Retina (tissue), 1 donor: Measurements from ENCODE around the gene GMPPA.

Experiments
- DNase-seq: peaks from one replicate; pipeline ENCODE4 v3.0.0-alpha.2; 2016

Gene GMPPA

DNA sequence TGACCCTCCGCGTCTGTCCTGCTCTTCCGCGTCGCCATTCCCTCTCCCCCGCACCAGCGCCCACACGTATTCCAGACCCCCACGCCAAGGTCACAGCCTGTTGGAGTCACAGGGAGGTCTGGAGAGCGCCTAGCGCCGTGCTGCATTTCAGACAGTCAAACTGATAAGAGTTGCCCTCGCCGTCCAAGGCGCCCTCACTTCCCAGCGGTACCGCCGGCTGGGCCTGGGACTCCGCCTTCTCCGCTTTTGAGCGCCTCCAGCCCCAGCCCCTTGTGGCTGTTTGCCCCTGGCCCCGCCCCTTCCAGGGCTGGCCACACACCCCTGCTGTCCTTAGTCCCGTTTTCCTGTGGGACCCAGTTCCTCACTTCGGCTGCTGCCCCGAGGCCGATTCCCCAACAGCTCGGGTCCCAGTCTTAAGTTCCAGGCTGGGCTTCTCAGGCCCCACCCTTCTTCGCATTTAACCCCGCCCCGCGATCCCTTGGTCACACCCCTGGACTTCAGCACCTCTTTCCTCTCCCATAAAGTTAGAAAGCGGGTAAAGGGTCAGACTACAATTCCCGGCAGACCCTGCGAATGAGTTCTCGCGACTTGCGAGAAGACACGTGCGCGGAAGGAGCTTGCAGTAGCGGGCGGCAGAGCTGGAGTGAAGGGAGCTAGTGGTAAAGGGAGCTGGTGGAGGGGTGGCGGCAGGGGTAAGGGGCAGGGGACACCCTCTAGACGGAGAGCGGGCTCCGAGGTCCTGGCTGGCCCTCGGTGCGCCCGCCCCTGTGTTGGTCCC, at the start of gene GMPPA:
Gene GMPPA, plus strand, starts transcription at position 612 of the 778 bp plus-strand sequence. CDS start 1,085 bp downstream, outside the sequence.
- DNase-seq: peak; percentile 93

DNA sequence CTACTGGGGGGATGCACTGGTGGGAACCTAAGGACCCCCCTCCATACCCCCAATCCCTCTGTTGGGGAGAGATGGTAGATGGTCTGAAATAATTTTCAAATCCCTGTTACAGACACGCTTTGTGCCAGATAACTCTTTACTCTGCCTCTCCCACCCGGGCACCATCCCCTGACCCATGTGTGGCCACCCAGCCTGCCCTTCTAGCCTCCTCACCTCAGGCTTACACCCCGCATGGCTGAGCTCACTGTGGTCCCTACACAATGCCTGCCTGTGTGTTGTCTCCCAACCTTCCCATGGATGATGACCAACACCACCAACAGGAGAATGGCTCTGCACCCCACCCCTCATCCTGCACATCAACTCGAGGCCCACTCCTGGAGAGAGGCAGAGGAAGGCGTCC, 49.1 kb upstream of the GMPPA start:
- no peak for DNase-seq

GRCh38 chr2:219451661-219452360, 46.9 kb upstream of the GMPPA start:
- no peak for DNase-seq

- no peak for DNase-seq
These were observed 46.1 kb upstream of the GMPPA start for GRCh38 chr2:219452361-219453317.

DNA sequence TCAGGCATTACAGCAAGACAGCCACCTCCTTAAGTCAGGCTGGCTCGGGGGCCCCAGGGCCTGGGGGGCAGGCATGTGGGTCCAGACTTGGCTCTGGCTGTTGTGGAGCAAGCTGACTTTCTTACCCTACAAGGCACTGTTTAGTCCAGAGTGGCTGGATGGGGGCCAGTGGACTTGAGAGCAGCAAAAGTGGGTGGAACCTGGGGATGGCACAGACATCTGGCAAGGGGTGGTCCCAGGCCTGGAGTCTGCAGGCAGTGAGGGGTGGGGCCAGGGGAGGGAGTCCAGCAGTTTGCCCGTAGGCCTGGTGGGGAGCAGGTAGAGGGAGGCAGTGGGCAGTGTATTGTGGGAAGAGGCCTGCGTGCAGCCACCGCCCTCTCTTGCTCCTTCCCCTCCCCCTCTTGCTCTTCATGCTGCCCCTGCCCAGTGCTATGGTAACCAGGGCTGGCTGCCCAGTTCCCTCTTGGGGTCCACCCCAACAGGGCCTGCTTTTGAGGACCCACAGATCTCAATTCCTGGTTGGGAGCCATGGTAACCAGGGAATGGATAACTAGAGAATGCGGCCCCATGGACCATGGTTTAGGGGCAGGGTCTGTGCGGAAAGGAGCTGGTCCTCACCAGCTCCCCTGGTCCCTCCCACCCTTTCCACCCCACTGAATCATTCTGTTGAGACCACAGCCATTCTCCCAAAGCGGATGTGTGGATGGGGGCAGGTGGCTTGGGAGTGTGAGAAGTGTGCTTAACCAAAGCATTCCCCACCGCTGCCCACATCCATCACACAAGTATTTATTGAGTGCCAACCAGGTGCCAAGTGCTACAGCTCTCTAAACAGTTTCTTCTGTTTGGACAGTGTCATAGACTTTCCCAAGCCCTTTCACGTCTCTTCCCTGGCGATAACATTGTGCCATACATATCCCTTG, 44.8 kb upstream of the GMPPA start:
- no peak for DNase-seq

GRCh38 chr2:219455581-219455980, 43.1 kb upstream of the GMPPA start:
- DNase-seq: no peak

DNA sequence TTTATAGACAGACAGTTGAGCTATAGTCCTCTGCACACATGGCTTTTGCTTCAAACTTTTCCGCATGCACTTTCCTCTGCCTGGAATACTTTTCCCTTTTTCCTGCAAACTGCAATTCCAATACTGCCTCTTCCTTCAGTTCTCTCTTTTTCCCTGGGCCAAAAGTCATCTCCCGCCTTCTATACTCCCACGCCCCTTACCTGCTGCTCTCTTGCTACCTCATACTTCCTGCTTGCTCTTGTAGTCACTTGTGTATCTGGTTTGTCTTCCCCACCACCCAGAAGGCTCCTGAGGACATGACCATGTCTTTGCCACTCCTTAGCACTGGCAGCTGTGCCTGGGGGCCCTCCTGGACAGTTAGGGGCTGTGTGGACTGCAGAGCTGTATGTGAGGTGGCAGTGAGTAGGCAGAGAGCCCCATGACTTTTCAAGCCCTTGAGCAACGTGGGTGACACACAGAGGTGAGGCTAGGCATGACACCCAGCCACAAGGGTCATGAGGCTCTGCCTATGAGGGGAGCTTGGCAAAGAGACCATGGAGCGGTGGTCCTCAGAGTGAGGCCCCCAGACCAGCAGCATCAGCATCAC, 40.8 kb upstream of the GMPPA start:
- no peak for DNase-seq

GRCh38 chr2:219458996-219459395, 39.7 kb upstream of the GMPPA start:
- DNase-seq: no peak

DNA sequence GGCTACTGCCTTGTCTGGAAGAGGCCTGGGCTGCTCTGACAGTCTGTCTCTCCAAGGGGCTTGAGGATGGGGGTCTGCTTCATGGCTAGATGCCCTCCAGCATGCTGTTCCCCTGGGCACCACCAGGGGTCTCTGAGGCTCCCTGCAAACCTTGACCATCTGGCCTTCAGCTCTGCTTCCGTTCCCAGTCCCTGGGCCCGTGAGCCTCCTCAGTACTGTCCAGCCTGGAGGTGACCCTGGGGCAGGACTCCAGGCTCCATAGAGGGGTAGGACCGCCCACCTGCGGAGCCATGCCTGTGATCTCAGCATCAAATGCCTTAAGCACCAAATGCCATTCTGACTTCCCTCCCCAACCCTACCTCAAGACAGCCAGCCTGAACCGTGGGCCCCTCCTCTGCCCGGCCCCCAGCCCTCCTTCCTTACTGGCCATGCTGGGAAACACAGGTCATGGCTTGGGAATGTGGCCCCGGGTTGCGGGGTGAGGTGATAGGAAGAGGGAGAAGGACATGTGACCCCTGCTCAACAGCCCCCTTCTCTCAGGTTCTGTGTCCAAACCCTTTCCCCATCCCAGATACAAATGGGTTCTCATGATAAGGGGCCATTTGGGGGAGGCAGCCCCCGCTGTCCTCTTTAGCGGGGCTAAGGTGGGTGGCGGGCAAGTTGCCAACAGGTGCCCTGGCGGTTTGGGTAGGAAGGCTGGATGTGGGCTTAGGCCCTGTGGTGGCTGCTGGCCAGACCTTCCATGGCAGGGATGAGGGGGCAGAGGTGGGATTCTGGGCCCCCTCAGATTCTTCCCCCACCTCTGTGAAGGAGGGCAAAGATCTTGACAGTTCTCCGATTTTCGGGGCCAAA, 39.0 kb upstream of the GMPPA start:
- peak; percentile 83 for DNase-seq

DNA sequence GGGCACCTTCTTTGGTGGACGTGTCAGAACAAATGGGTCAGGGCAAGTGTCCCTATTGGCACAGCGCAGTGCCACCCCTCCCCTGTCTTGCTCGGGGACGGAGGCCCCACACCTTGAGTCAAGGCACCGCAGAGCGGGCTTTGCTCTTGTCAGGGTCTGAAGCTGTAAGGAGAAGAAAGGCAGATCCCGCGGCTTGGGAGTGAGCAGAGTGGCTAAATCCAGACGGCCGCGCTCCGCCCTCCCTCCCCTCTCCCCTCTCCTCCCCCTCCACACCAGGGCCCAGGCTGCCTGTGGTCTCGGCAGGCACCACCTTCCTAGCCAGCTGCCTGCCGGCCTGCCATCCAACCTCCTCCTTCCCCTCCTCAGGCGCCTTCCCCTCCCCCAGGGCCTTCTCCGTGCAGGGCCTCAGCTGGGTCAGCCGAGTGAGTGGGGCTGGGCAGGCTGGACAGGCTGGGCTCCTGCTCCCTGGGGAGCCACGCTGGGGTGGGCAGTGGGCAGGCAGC, 38.2 kb upstream of the GMPPA start:
- peak; percentile 78 for DNase-seq

- DNase-seq: no peak
These were observed 37.6 kb upstream of the GMPPA start for GRCh38 chr2:219461047-219461514.

DNA sequence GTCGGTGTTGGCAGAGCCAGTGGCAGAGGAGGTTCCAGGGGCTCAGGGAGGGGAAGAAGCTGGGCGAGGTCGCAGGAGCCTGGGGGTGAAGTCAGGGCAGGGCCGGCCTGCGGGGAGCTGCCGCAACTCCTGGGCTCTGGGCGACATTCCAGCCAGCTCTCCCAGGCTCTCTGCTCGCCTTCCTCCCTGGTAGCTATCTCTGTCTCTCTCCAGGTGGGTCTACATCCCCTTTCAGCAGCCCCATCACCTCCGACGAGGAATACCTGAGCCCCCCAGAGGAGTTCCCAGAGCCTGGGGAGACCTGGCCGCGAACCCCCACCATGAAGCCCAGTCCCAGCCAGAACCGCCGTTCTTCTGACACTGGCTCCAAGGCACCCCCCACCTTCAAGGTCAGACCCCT, 37.0 kb upstream of the GMPPA start:
- no peak for DNase-seq

DNA sequence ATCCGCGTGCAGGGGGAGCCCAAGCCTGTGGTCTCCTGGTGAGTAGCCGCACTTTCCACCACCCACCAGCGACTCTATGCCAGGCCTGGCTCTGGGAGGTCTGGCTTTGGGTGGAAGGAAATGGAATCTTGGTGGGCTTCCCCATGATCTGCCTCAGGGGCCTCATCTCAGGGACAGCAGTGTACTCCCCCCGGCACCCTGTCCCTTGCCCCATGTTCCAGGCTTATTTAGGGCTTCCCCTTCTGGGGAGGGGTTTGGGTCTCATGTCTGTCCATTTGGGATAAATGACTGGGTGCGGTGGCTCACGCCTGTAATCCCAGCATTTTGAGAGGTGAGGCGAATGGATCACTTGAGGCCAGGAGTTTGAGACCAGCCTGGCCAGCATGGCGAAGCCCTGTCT, 36.3 kb upstream of the GMPPA start:
- no peak for DNase-seq

DNA sequence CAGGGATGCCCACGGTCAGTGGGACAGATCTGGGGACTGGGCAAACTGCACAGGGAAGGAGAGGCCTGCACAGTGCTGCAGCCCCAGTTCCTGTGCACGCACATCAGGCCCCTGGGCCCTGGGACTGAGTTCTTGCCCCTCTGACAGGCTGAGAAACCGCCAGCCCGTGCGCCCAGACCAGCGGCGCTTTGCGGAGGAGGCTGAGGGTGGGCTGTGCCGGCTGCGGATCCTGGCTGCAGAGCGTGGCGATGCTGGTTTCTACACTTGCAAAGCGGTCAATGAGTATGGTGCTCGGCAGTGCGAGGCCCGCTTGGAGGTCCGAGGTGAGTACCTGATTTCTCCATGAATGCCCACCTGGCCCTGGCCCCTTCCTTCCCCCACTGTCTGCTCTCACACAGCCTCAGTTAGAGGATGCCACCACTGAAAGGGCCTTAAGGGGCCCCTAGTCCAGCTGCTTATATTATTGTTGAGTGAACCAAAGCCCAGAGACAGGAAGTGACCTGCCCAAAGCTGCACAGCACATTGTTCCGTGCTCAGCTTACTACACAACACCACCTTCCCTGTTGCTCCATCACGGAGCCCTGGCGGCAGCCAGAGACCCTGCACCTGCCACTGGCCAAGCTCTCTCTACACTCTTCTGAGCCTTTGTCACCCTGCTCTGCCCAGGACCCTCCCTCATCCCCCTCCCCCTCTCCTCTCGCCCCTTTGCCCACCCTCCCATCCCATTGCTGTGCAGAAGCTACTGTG, 34.2 kb upstream of the GMPPA start:
- no peak for DNase-seq

- no peak for DNase-seq
These were observed 32.8 kb upstream of the GMPPA start for GRCh38 chr2:219465659-219466561.

DNA sequence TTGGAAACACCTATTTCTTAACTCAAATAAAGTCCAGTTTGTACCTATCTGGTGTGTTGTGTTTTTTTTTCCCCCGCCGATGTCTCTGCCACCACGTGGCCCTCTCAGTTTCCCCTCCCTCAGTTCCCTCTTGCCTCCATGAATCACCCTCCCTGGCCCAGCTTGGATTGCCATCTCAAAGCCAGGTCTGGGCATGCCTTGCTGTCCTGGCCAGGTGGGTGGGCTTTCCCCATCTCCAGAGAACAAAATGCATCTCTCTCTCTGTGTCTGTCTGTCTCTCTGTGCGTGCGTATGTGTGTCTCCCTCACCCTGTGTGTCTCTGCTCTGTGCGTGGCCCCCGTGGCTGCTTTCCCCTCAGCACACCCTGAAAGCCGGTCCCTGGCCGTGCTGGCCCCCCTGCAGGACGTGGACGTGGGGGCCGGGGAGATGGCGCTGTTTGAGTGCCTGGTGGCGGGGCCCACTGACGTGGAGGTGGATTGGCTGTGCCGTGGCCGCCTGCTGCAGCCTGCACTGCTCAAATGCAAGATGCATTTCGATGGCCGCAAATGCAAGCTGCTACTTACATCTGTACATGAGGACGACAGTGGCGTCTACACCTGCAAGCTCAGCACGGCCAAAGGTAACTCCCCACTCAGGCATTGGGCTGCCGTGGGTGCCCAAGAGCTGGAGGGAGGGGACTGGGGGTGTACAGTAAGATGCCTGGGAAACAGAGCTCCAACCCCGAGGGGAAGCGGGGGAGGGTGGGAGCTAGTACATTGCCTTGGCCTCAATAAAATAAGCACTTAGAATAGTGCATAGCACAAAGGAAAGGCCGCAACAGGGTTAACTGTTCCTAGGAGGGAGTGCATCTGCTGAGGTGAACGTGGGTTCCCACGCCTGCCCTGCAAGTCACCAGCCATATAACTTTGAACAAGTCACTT, 31.6 kb upstream of the GMPPA start:
- no peak for DNase-seq

GRCh38 chr2:219467736-219468075, 31.0 kb upstream of the GMPPA start:
- DNase-seq: no peak
